ENCODE results near the gene FILIP1L. TPM values are rescaled to one million over a fixed set of nuclear protein-coding genes. Genes with fewer than 3 reads are reported as not detected.

The FILIP1L gene
- total and polyA plus RNA-seq, 2 of the 13 experiments (the other 11 are each of a cell fraction or from before 2014, with no cell fraction given): 8.1 to 187 TPM

GRCh38 chr3:100163787-100164186, 49.5 kb upstream of the FILIP1L start:
- no TSS peak for BruUV-seq (replicated peaks)
- ATAC-seq: no peak
- Histone ChIP-seq H3K4me1 (ENCODE audit: insufficient read depth, low read length) (no peaks in the 10 kb centered on the region), H2AFZ (ENCODE audit: low read length) (no peak overlapping the region), H3K36me3 (replicated peaks in 1 of 2; ENCODE audit: control insufficient read depth in 1 of 2, insufficient read depth in 2 of 2, low read length in 2 of 2) (no peaks in the 10 kb centered on the region; a peak in 1 of 5 replicates), H3K4me2 (ENCODE audit: low read depth, low read length) (no peak overlapping the region), H3K4me3 (replicated peaks in 1 of 3; ENCODE audit: insufficient read depth in 1 of 3, low read depth in 2 of 3, low read length in 3 of 3) (no peak overlapping the region), H3K9ac (ENCODE audit: insufficient read depth, low read depth, low read length) (no peak overlapping the region), H3K27me3 (ENCODE audit: control insufficient read depth in 1 of 2, insufficient read depth in 2 of 2, low read length in 2 of 2) (no peaks in the 10 kb centered on the region), H3K79me2 (ENCODE audit: insufficient read depth, low read length) (no peaks in the 10 kb centered on the region), H4K20me1 (ENCODE audit: insufficient read depth, low read length) (no peaks in the 10 kb centered on the region), H3K27ac (ENCODE audit: extremely low read length, insufficient read depth, low read length) (no peak overlapping the region), H3K9me3 (ENCODE audit: low read length) (no peaks in the 10 kb centered on the region)
- TF ChIP-seq NCOA5 (CRISPR knock-in tag; IDR thresholded peaks at IDR 0.05) (no peak), TERF1 (CRISPR knock-in tag; IDR thresholded peaks at IDR 0.05) (no peak), SAP130 (CRISPR knock-in tag; IDR thresholded peaks at IDR 0.05; ENCODE audit: low read depth) (no peak), ETS1 (CRISPR knock-in tag; IDR thresholded peaks at IDR 0.05) (no peak), ZNF883 (CRISPR knock-in tag; IDR thresholded peaks at IDR 0.05; ENCODE audit: not compliant biosample characterization) (no peak), ZNF335 (CRISPR knock-in tag; IDR thresholded peaks at IDR 0.05) (no peak), TRIM22 (IDR thresholded peaks at IDR 0.05) (no peak), SNAPC5 (CRISPR knock-in tag; IDR thresholded peaks at IDR 0.05; ENCODE audit: borderline replicate concordance) (no peak), HIVEP1 (CRISPR knock-in tag; IDR thresholded peaks at IDR 0.05) (no peak), ZNF232 (CRISPR knock-in tag; IDR thresholded peaks at IDR 0.05; ENCODE audit: borderline replicate concordance) (no peak), ZEB1 (IDR thresholded peaks at IDR 0.05; ENCODE audit: insufficient replicate concordance, low read depth) (no peak), EZH2 (conservative IDR thresholded peaks at IDR 0.05; ENCODE audit: low read depth, low read length) (no peak), ZNF589 (CRISPR knock-in tag; conservative IDR thresholded peaks at IDR 0.05) (no peak)
- WGBS (ENCODE audit: low lambda C conversion rate): 91% methylated on average over 2 of the region's 2 CpGs
- ChIA-PET POLR2A (no interaction called here), CTCF (ENCODE audit: low intra/inter-chr PET ratio, low total read pairs) (no interaction called here)
- in situ Hi-C loops (cut with HindIII; ENCODE audit: extremely low pct_ligation_motif_present, low pct_unique_long_range_greater_than_20kb) (no loop called here), intact Hi-C loops (cut with micrococcal nuclease; ENCODE audit: unreplicated experiment) (no loop called here)
- no peak for DNase-seq (ENCODE audit: low spot score)
- FAIRE-seq: no peak

All from HepG2 (cell line).